H9 (cell line): ENCODE measurements around the gene PERM1. TPM values are rescaled to one million over a fixed set of nuclear protein-coding genes. Genes with fewer than 3 reads are reported as not detected.

ENCODE experiments used
- DNase-seq: peaks from one replicate; pipeline ENCODE4 v3.0.0-alpha.2; 2017
- H2AFZ ChIP-seq: one replicate; pipeline ENCODE4 v1.6.1; 2013; ENCODE audit warnings: mild to moderate bottlenecking, low read length, control low read depth, moderate library complexity
- H2AK5ac ChIP-seq: 2 replicates; pipeline ENCODE4 v1.6.1; 2013; ENCODE audit warnings: low read length, control low read depth, mixed read lengths; ENCODE audit not compliant: insufficient read length
- H2BK120ac ChIP-seq: one replicate; pipeline ENCODE4 v1.6.1; 2013; ENCODE audit warnings: low read depth, mild to moderate bottlenecking, low read length, control low read depth, inconsistent platforms; ENCODE audit not compliant: poor library complexity, severe bottlenecking
- H2BK12ac ChIP-seq: 2 replicates; pipeline ENCODE4 v1.6.1; 2013; ENCODE audit warnings: low read length, control low read depth, mixed read lengths, low read depth; ENCODE audit not compliant: insufficient read length
- H2BK15ac ChIP-seq: 2 replicates; pipeline ENCODE4 v1.6.1; 2013; ENCODE audit warnings: low read depth, low read length, control low read depth
- H2BK20ac ChIP-seq: one replicate; pipeline ENCODE4 v1.6.1; 2013; ENCODE audit warnings: low read depth, mild to moderate bottlenecking, low read length, control low read depth, inconsistent platforms; ENCODE audit not compliant: poor library complexity, severe bottlenecking
- H2BK5ac ChIP-seq: 2 replicates; pipeline ENCODE4 v1.6.1; 2013; ENCODE audit warnings: low read length, control low read depth, mixed read lengths; ENCODE audit not compliant: insufficient read length
- H3K14ac ChIP-seq: 2 replicates; pipeline ENCODE4 v1.6.1; 2013; ENCODE audit warnings: low read length, control low read depth; ENCODE audit not compliant: insufficient read depth
- H3K18ac ChIP-seq: 2 replicates; pipeline ENCODE4 v1.6.1; 2013; ENCODE audit warnings: low read depth, mild to moderate bottlenecking, mixed read lengths, low read length, control low read depth; ENCODE audit not compliant: insufficient read length
- H3K23ac ChIP-seq: 2 replicates; pipeline ENCODE4 v1.6.1; 2013; ENCODE audit warnings: low read length, control low read depth, mixed read lengths, low read depth; ENCODE audit not compliant: insufficient read length
- H3K23me2 ChIP-seq: 2 replicates; pipeline ENCODE4 v1.6.1; 2013; ENCODE audit warnings: low read depth, mild to moderate bottlenecking, mixed read lengths, low read length, control low read depth; ENCODE audit not compliant: insufficient read length, poor library complexity, severe bottlenecking
- H3K27ac ChIP-seq: 2 replicates; pipeline ENCODE4 v1.5.1; 2013; ENCODE audit warnings: low read length, control low read depth, mixed read lengths, low read depth; ENCODE audit not compliant: insufficient read length
- H3K27me3 ChIP-seq: 2 replicates; pipeline ENCODE4 v1.6.1; 2013; ENCODE audit warnings: low read length, control low read depth, inconsistent platforms; ENCODE audit not compliant: insufficient read depth
- H3K4ac ChIP-seq: 2 replicates; pipeline ENCODE4 v1.6.1; 2013; ENCODE audit warnings: low read depth, mild to moderate bottlenecking, control low read depth, inconsistent platforms, low read length, moderate library complexity
- H3K4me1 ChIP-seq: 2 replicates; pipeline ENCODE4 v1.6.1; 2013; ENCODE audit warnings: low read length, control low read depth, inconsistent platforms; ENCODE audit not compliant: insufficient read depth
- H3K4me2 ChIP-seq: 2 replicates; pipeline ENCODE4 v1.6.1; 2013; ENCODE audit warnings: low read length, control low read depth, mixed read lengths; ENCODE audit not compliant: insufficient read length, insufficient read depth
- H3K56ac ChIP-seq: 2 replicates; pipeline ENCODE4 v1.6.1; 2013; ENCODE audit warnings: low read depth, mild to moderate bottlenecking, mixed read lengths, low read length, control low read depth; ENCODE audit not compliant: insufficient read length
- H3K79me1 ChIP-seq: 2 replicates; pipeline ENCODE4 v1.6.1; 2013; ENCODE audit warnings: low read depth, mild to moderate bottlenecking, moderate library complexity, low read length, control low read depth, inconsistent platforms; ENCODE audit not compliant: insufficient read depth, poor library complexity, severe bottlenecking
- H3K79me2 ChIP-seq: 2 replicates; pipeline ENCODE4 v1.6.1; 2013; ENCODE audit warnings: low read length, control low read depth, inconsistent platforms; ENCODE audit not compliant: insufficient read depth
- H3K9ac ChIP-seq: 2 replicates; pipeline ENCODE4 v1.6.1; 2013; ENCODE audit warnings: low read length, control low read depth, mixed read lengths; ENCODE audit not compliant: insufficient read length; ENCODE audit errors: extremely low read depth
- H3K9me3 ChIP-seq: one replicate; pipeline ENCODE4 v1.6.1; 2013; ENCODE audit warnings: low read depth, low read length, inconsistent platforms; ENCODE audit not compliant: control insufficient read depth
- H3T11ph ChIP-seq: one replicate; pipeline ENCODE4 v1.6.1; 2013; ENCODE audit warnings: mild to moderate bottlenecking, low read length, control low read depth, inconsistent platforms
- H4K20me1 ChIP-seq: one replicate; pipeline ENCODE4 v1.6.1; 2013; ENCODE audit not compliant: control insufficient read depth, insufficient read length, insufficient read depth
- H4K5ac ChIP-seq: 2 replicates; pipeline ENCODE4 v1.6.1; 2013; ENCODE audit warnings: low read depth, mild to moderate bottlenecking, mixed read lengths, low read length, control low read depth; ENCODE audit not compliant: insufficient read length
- H4K8ac ChIP-seq: replicated peaks from 2 replicates; pipeline ENCODE4 v1.6.1; 2013; ENCODE audit warnings: low read length, control low read depth, mixed read lengths, low read depth; ENCODE audit not compliant: insufficient read length
- H4K91ac ChIP-seq: 2 replicates; pipeline ENCODE4 v1.6.1; 2013; ENCODE audit warnings: low read depth, mild to moderate bottlenecking, moderate library complexity, mixed read lengths, low read length, control low read depth; ENCODE audit not compliant: insufficient read length
- H3K27ac Mint-ChIP-seq, 3 experiments: 2 replicates in 2 of 3; 3 replicates in 1 of 3; pipeline ENCODE4 v1.8.0; 2020 to 2021; ENCODE audit warnings: mixed read lengths in 3 of 3, mild to moderate bottlenecking in 1 of 3, moderate library complexity in 1 of 3
- H3K27me3 Mint-ChIP-seq: 2 replicates; pipeline ENCODE4 v1.8.0; 2021; ENCODE audit warnings: low read depth, mild to moderate bottlenecking, moderate library complexity, mixed read lengths
- H3K36me3 Mint-ChIP-seq, 3 experiments: 2 replicates in 2 of 3; 3 replicates in 1 of 3; pipeline ENCODE4 v1.8.0; 2020 to 2021; ENCODE audit warnings: low read depth in 3 of 3, mixed read lengths in 3 of 3; ENCODE audit not compliant: insufficient read depth in 1 of 3
- H3K4me1 Mint-ChIP-seq, 2 experiments: 2 replicates each; pipeline ENCODE4 v1.8.0; 2020; ENCODE audit warnings: mixed read lengths in 2 of 2
- H3K4me3 Mint-ChIP-seq, 2 experiments: 2 replicates in 1 of 2; 3 replicates in 1 of 2; pipeline ENCODE4 v1.8.0; 2020 to 2021; ENCODE audit warnings: mild to moderate bottlenecking in 2 of 2, mixed read lengths in 2 of 2, moderate library complexity in 1 of 2
- H3K9me3 Mint-ChIP-seq, 2 experiments: 2 replicates in 1 of 2; 3 replicates in 1 of 2; pipeline ENCODE4 v1.8.0; 2020; ENCODE audit warnings: mild to moderate bottlenecking in 2 of 2, mixed read lengths in 2 of 2, moderate library complexity in 1 of 2
- WGBS: extraction: QIAGEN DNeasy Blood & Tissue Kit; methylation state at CpG from one replicate; pipeline ENCODE4 v1.1.7; 2013; ENCODE audit warnings: missing lambda C conversion rate, low lambda C conversion rate, mixed read lengths; ENCODE audit not compliant: insufficient read length; ENCODE audit errors: extremely low coverage; 5-methylcytosine and 5-hydroxymethylcytosine counted together
- total RNA-seq: library from RNA; stranded (reverse); gene quantifications from 2 replicates; pipeline ENCODE4 v1.2.1, GENCODE V29; 2021
- TF ChIP-seq, protein P1 (sequence below): fragments of 200-600 bp; sonication (generic); conservative IDR thresholded peaks from 3 replicates; pipeline ENCODE4 v1.8.0; 2021; ENCODE audit warnings: antibody characterized with exemption, mild to moderate bottlenecking

Gene PERM1
- total RNA-seq, 1 experiment from 2014 or later: not detected

DNA sequence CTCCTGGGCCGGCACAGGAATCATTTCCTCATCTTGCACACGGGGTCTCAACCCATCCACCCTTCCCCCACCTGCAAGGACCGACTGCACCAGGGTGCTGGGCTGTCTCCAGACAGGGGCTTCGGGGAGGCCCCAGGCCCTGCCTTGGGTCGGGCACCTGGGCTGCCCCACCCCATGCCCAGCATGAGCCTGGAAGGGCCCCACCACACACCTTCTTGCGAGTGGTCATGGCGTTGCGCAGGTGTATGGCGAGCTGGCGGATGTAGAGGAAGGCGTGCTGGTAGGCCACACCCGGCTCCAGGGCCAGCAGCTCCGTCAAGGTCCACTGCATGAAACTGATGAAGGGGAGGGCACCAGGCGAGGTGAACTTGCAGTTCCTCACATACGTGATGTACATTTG is 29.7 kb downstream of the PERM1 start:
- Mint-ChIP-seq H3K36me3 (peaks cover 38 to 88% (median 84%) of the 10 kb centered on the region in 3 experiments; a peak in 6 of 7 replicates), H3K4me3 (no peak overlapping the region), H3K4me1 (peaks cover 0 to 5% of the 10 kb centered on the region in 2 experiments; a peak in 1 of 4 replicates), H3K27me3 (no peaks in the 10 kb centered on the region), H3K27ac (no peak overlapping the region), H3K9me3 (no peaks in the 10 kb centered on the region; a peak in 2 of 5 replicates)
- no peaks in the 10 kb centered on the region for H3K79me1 ChIP-seq
- H4K5ac ChIP-seq: no peak overlapping the region
- no peak overlapping the region for H2AK5ac ChIP-seq
- H4K8ac ChIP-seq: no peak overlapping the region
- no peak for DNase-seq
- TF ChIP-seq, protein P1, sequence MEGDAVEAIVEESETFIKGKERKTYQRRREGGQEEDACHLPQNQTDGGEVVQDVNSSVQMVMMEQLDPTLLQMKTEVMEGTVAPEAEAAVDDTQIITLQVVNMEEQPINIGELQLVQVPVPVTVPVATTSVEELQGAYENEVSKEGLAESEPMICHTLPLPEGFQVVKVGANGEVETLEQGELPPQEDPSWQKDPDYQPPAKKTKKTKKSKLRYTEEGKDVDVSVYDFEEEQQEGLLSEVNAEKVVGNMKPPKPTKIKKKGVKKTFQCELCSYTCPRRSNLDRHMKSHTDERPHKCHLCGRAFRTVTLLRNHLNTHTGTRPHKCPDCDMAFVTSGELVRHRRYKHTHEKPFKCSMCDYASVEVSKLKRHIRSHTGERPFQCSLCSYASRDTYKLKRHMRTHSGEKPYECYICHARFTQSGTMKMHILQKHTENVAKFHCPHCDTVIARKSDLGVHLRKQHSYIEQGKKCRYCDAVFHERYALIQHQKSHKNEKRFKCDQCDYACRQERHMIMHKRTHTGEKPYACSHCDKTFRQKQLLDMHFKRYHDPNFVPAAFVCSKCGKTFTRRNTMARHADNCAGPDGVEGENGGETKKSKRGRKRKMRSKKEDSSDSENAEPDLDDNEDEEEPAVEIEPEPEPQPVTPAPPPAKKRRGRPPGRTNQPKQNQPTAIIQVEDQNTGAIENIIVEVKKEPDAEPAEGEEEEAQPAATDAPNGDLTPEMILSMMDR: no peak
- no peak overlapping the region for H3K4me2 ChIP-seq
- no peak overlapping the region for H2BK15ac ChIP-seq
- no peak overlapping the region for H2BK20ac ChIP-seq
- no peak overlapping the region for H2BK120ac ChIP-seq
- H3K56ac ChIP-seq: no peak overlapping the region
- H2BK12ac ChIP-seq: no peak overlapping the region
- no peak overlapping the region for H3K4ac ChIP-seq
- H2BK5ac ChIP-seq: no peak overlapping the region
- no peaks in the 10 kb centered on the region for H3K4me1 ChIP-seq
- no peak overlapping the region for H3T11ph ChIP-seq
- no peak overlapping the region for H3K23ac ChIP-seq
- WGBS: no CpG with 5 or more reads among the region's 15 CpGs
- H4K91ac ChIP-seq: no peak overlapping the region
- no peaks in the 10 kb centered on the region for H3K27me3 ChIP-seq
- no peak overlapping the region for H2AFZ ChIP-seq
- no peaks in the 10 kb centered on the region for H3K23me2 ChIP-seq
- H4K20me1 ChIP-seq: no peaks in the 10 kb centered on the region
- no peak overlapping the region for H3K9ac ChIP-seq
- H3K14ac ChIP-seq: no peak overlapping the region
- H3K18ac ChIP-seq: no peak overlapping the region
- H3K79me2 ChIP-seq: no peaks in the 10 kb centered on the region
- no peaks in the 10 kb centered on the region for H3K9me3 ChIP-seq
- H3K27ac ChIP-seq: no peak overlapping the region
